OCI-LY1 (cell line): ENCODE measurements around the gene MAK.

Experiments
- CTCF ChIP-seq: fragments of 200-600 bp; sonication (generic), shearing (Covaris generic); IDR thresholded peaks from 2 replicates; pipeline ENCODE4 v1.5.1; 2017; ENCODE audit warnings: mild to moderate bottlenecking, antibody characterized with exemption, low read length, moderate library complexity, mixed read lengths
- EZH2 ChIP-seq: fragments of 200-600 bp; sonication (generic), shearing (Covaris generic); IDR thresholded peaks from 2 replicates; pipeline ENCODE4 v1.8.0; 2017; ENCODE audit warnings: borderline replicate concordance, mixed run types, mild to moderate bottlenecking, antibody characterized with exemption, low read length, moderate library complexity, mixed read lengths

DNA sequence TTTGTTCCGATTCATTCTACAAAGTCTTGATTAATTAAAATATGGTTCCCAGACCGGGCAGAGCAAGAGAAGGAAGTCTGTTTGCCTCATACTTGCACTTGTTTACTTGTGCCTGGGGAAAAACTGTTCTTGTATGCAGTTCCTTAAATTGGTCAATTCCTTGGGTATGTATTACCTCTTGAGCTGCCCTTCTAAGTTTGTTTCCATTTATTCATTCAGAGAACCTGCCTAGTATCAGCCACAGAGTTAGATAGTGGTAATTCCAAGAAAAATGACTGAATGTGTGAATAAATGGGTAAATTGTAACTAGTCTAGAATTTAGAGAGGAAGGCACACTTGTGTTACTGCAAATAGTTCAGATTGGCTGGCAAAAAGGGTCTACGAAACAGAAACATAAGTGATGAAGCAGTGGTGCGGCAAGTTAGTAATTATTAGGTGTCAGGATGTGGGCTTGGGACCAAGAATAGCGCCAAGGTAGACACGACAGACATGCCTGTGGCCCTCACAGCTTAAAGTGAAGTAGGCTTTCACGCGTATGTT, 525 bp upstream of the MAK start:
- TF ChIP-seq CTCF (no peak), EZH2 (no peak)
